H1 (cell line): Measurements from ENCODE around the gene TUBE1. TPM values are rescaled to one million over a fixed set of nuclear protein-coding genes. Genes with fewer than 3 reads are reported as not detected.

ENCODE experiments used
- CTCF ChIA-PET: fragments of 300-600 bp; sonication (Branson Sonifier 250); formaldehyde crosslinking; loops from one replicate; lab custom pipeline; 2021; ENCODE audit not compliant: partially characterized antibody; lab: Charles Lee
- POLR2A ChIA-PET: fragments of 300-600 bp; sonication (Branson Sonifier 250); formaldehyde crosslinking; loops from one replicate; lab custom pipeline; 2021; ENCODE audit warnings: inconsistent platforms; ENCODE audit not compliant: partially characterized antibody; lab: Charles Lee
- DNase-seq, 2 experiments: peaks; one replicate each; pipeline versions ENCODE4 v3.0.0 to v3.0.0-alpha.2; 2010 to 2022; ENCODE audit warnings: low spot score in 2 of 2, low read depth in 1 of 2, mixed read lengths in 1 of 2
- FAIRE-seq: peaks from 2 replicates; lab custom pipeline; 2011; peaks lifted over from hg19 to GRCh38; lab: Jason Lieb, UNC
- H2AFZ ChIP-seq: 2 replicates; pipeline ENCODE4 v1.8.1; 2012; ENCODE audit warnings: low read length, inconsistent platforms
- H2AK5ac ChIP-seq: 2 replicates; pipeline ENCODE4 v1.6.1; 2013; ENCODE audit warnings: low read depth, low read length
- H2BK120ac ChIP-seq: replicated peaks from 2 replicates; pipeline ENCODE3; 2013; ENCODE audit warnings: low read depth, low read length, inconsistent platforms
- H2BK12ac ChIP-seq: 2 replicates; pipeline ENCODE4 v1.6.1; 2013; ENCODE audit warnings: low read depth, low read length
- H2BK15ac ChIP-seq: 2 replicates; pipeline ENCODE4 v1.6.1; 2013; ENCODE audit warnings: low read length
- H2BK20ac ChIP-seq: 2 replicates; pipeline ENCODE4 v1.6.1; 2013; ENCODE audit warnings: low read length
- H2BK5ac ChIP-seq: 2 replicates; pipeline ENCODE4 v1.6.1; 2013; ENCODE audit warnings: low read depth, low read length
- H3K14ac ChIP-seq: 2 replicates; pipeline ENCODE4 v1.6.1; 2013; ENCODE audit warnings: inconsistent platforms; ENCODE audit not compliant: insufficient read length
- H3K18ac ChIP-seq: 2 replicates; pipeline ENCODE4 v1.6.1; 2013; ENCODE audit warnings: low read length; ENCODE audit errors: extremely low read depth
- H3K23ac ChIP-seq: 2 replicates; pipeline ENCODE4 v1.6.1; 2013; ENCODE audit warnings: inconsistent platforms; ENCODE audit not compliant: insufficient read length
- H3K23me2 ChIP-seq: 2 replicates; pipeline ENCODE4 v1.6.1; 2013; ENCODE audit warnings: low read depth, low read length
- H3K27ac ChIP-seq: 2 replicates; pipeline ENCODE4 v1.6.1; 2011; ENCODE audit warnings: low read depth, low read length, inconsistent platforms
- H3K27me3 ChIP-seq, 4 experiments: replicated peaks in 1 of 4; 1 replicate in 1 of 4; 2 replicates in 3 of 4; pipeline versions ENCODE4 v1.6.1 to v1.8.1; 2011 to 2013; ENCODE audit warnings: low read length in 3 of 4, mild to moderate bottlenecking in 3 of 4, inconsistent platforms in 2 of 4, mixed read lengths in 2 of 4, moderate library complexity in 1 of 4; ENCODE audit not compliant: control insufficient read depth in 3 of 4, insufficient read depth in 3 of 4; ENCODE audit errors: extremely low read depth in 1 of 4
- H3K36me3 ChIP-seq, 4 experiments: 2 replicates each; pipeline versions ENCODE4 v1.6.1 to v1.8.1; 2011 to 2013; ENCODE audit warnings: mild to moderate bottlenecking in 4 of 4, low read length in 3 of 4, moderate library complexity in 2 of 4, control low read depth in 1 of 4, inconsistent platforms in 1 of 4; ENCODE audit not compliant: insufficient read depth in 4 of 4, control insufficient read depth in 2 of 4
- H3K4ac ChIP-seq: replicated peaks from 2 replicates; pipeline ENCODE3; 2013; ENCODE audit warnings: low read length, low read depth, mixed read lengths, inconsistent platforms; ENCODE audit not compliant: insufficient read length
- H3K4me1 ChIP-seq, 4 experiments: replicated peaks in 1 of 4; 1 replicate in 1 of 4; 2 replicates in 3 of 4; pipeline versions ENCODE4 v1.6.1 to v1.8.1; 2011 to 2013; ENCODE audit warnings: low read length in 3 of 4, inconsistent platforms in 2 of 4, mixed read lengths in 1 of 4; ENCODE audit not compliant: insufficient read depth in 4 of 4, control insufficient read depth in 3 of 4
- H3K4me2 ChIP-seq, 2 experiments: 2 replicates each; pipeline versions ENCODE4 v1.6.1 to v1.8.1; 2011 to 2013; ENCODE audit warnings: low read depth in 2 of 2, low read length in 2 of 2, control low read depth in 1 of 2, inconsistent platforms in 1 of 2, mild to moderate bottlenecking in 1 of 2; ENCODE audit not compliant: insufficient read depth in 1 of 2
- H3K4me3 ChIP-seq, 4 experiments: fragments of 200-600, 300-600 bp in 1 of 4; sonication (generic), shearing (Covaris generic), sonication (Bioruptor Twin) in 1 of 4; 2 replicates each; pipeline versions ENCODE4 v1.5.1 to v1.8.1; 2011 to 2016; ENCODE audit warnings: low read length in 4 of 4, low read depth in 3 of 4, control low read depth in 2 of 4, inconsistent platforms in 2 of 4, mild to moderate bottlenecking in 2 of 4, mixed read lengths in 1 of 4, moderate library complexity in 1 of 4; ENCODE audit not compliant: insufficient read depth in 2 of 4; ENCODE audit errors: extremely low read depth in 1 of 4
- H3K56ac ChIP-seq: replicated peaks from 2 replicates; pipeline ENCODE3; 2013; ENCODE audit warnings: low read depth, mild to moderate bottlenecking, mixed read lengths, low read length, inconsistent platforms; ENCODE audit not compliant: insufficient read length
- H3K79me1 ChIP-seq: 2 replicates; pipeline ENCODE4 v1.6.1; 2013; ENCODE audit warnings: low read depth, low read length, control low read depth
- H3K79me2 ChIP-seq, 2 experiments: 2 replicates each; pipeline versions ENCODE4 v1.6.1 to v1.8.1; 2012 to 2013; ENCODE audit warnings: low read length in 2 of 2, mild to moderate bottlenecking in 2 of 2, inconsistent platforms in 1 of 2; ENCODE audit not compliant: insufficient read depth in 2 of 2, control insufficient read depth in 1 of 2
- H3K9ac ChIP-seq, 4 experiments: replicated peaks in 1 of 4; 1 replicate in 1 of 4; 2 replicates in 3 of 4; pipeline versions ENCODE4 v1.6.1 to v1.8.1; 2011 to 2013; ENCODE audit warnings: low read depth in 3 of 4, low read length in 3 of 4, control low read depth in 2 of 4, mild to moderate bottlenecking in 2 of 4, moderate library complexity in 2 of 4, inconsistent platforms in 1 of 4; ENCODE audit errors: extremely low read depth in 1 of 4
- H3K9me3 ChIP-seq, 2 experiments: 2 replicates each; pipeline versions ENCODE4 v1.6.1 to v1.8.1; 2012 to 2013; ENCODE audit warnings: mild to moderate bottlenecking in 2 of 2, moderate library complexity in 2 of 2, control low read depth in 1 of 2, inconsistent platforms in 1 of 2, low read depth in 1 of 2, low read length in 1 of 2, mixed read lengths in 1 of 2; ENCODE audit not compliant: insufficient read depth in 2 of 2
- H4K20me1 ChIP-seq, 2 experiments: replicated peaks in 1 of 2; 2 replicates each; pipeline versions ENCODE3 to v1.8.1; 2011 to 2013; ENCODE audit warnings: inconsistent platforms in 2 of 2, low read length in 2 of 2, mild to moderate bottlenecking in 1 of 2; ENCODE audit not compliant: insufficient read depth in 2 of 2, control insufficient read depth in 1 of 2
- H4K5ac ChIP-seq: 2 replicates; pipeline ENCODE4 v1.6.1; 2013; ENCODE audit warnings: low read length, low read depth, mixed read lengths, inconsistent platforms; ENCODE audit not compliant: insufficient read length
- H4K8ac ChIP-seq: 2 replicates; pipeline ENCODE4 v1.8.0; 2013; ENCODE audit warnings: mild to moderate bottlenecking, moderate library complexity, low read length, inconsistent platforms; ENCODE audit not compliant: insufficient read depth; ENCODE audit errors: extremely low read depth
- H4K91ac ChIP-seq: replicated peaks from 2 replicates; pipeline ENCODE3; 2013; ENCODE audit warnings: low read length, mixed read lengths, inconsistent platforms; ENCODE audit not compliant: insufficient read length
- EZH2 ChIP-seq: fragments of 200-600 bp; sonication (generic); IDR thresholded peaks from 2 replicates; pipeline ENCODE4 v1.7.1; 2012; ENCODE audit warnings: low read depth, mild to moderate bottlenecking, moderate library complexity, low read length, inconsistent platforms; ENCODE audit not compliant: severe bottlenecking
- POLR2A ChIP-seq, 2 experiments: IDR thresholded peaks; 1 replicate in 1 of 2; 2 replicates in 1 of 2; pipeline ENCODE4 v1.6.1; 2011; ENCODE audit warnings: low read depth in 2 of 2, low read length in 2 of 2, mild to moderate bottlenecking in 2 of 2; ENCODE audit errors: control extremely low read depth in 1 of 2
- POU5F1 ChIP-seq: IDR thresholded peaks from 2 replicates; pipeline ENCODE4 v1.6.1; 2011; ENCODE audit warnings: low read depth, mild to moderate bottlenecking, low read length, moderate library complexity
- WGBS, 2 experiments: shearing (Covaris generic) in 1 of 2; methylation state at CpG; one replicate each; pipeline versions ENCODE4 v1.1.6 to v1.1.7; 2013 to 2015; ENCODE audit warnings: low lambda C conversion rate in 2 of 2, mixed read lengths in 2 of 2, inconsistent platforms in 1 of 2, low coverage in 1 of 2, missing lambda C conversion rate in 1 of 2; ENCODE audit not compliant: insufficient replicate concordance in 2 of 2, insufficient coverage in 1 of 2, insufficient read length in 1 of 2; ENCODE audit errors: extremely low coverage in 1 of 2, missing lambda C conversion rate in 1 of 2; 5-methylcytosine and 5-hydroxymethylcytosine counted together
- polyA plus RNA-seq, 7 experiments: library from polyadenylated mRNA; depleted of rRNA in 3 of 7; stranded (reverse) in 5 of 7; unstranded in 2 of 7; fragments of >200 nt in 5 of 7; fragments of 200-250 nt in 2 of 7; gene quantifications; 1 replicate in 5 of 7; 2 replicates in 1 of 7; 4 replicates in 1 of 7; pipeline versions ENCODE4 v1.2.1 to v1.2.3, GENCODE V29; 2011 to 2013; ENCODE audit warnings: missing spikeins in 2 of 7, mixed read lengths in 2 of 7
- total RNA-seq: library from RNA; stranded (reverse); fragmentation: NEBNext Ultra II Directional; extraction: Animal tissue kit (Norgen Biotek cat#: 25700); gene quantifications from 2 replicates; pipeline ENCODE4 v1.2.1, GENCODE V29; 2021
- TF ChIP-seq, protein P1 (sequence below), 3 experiments: IDR thresholded peaks; 1 replicate in 2 of 3; 2 replicates in 1 of 3; pipeline versions ENCODE4 v1.5.1 to v1.6.1; 2011; ENCODE audit warnings: low read length in 3 of 3, mild to moderate bottlenecking in 3 of 3, inconsistent platforms in 2 of 3, low read depth in 1 of 3, moderate library complexity in 1 of 3; ENCODE audit not compliant: insufficient read depth in 1 of 3; ENCODE audit errors: control extremely low read depth in 1 of 3

The TUBE1 gene
- total and polyA plus RNA-seq, 2 of the 8 experiments (the other 6 are each of a cell fraction or from before 2014, with no cell fraction given) = 8.0 to 15.9 TPM

- no peak overlapping the region for H3K14ac ChIP-seq
- ChIA-PET CTCF (interaction anchor here (1.0 to 1.1 kb wide), 4 partner anchors 9 to 169 kb away, joined by 3 to 4 read pairs (median 4); no protein-coding TSS in a partner anchor), POLR2A (interaction anchor here (1.2 kb wide), 1 partner anchor 8 kb away, joined by 3 read pairs; no protein-coding TSS in a partner anchor)
- no peak overlapping the region for H3K27ac ChIP-seq
- no peak overlapping the region for H3K23ac ChIP-seq
- H4K91ac ChIP-seq = no peak overlapping the region
- no peaks in the 10 kb centered on the region for H3K9me3 ChIP-seq
- H3K79me2 ChIP-seq = no peaks in the 10 kb centered on the region
- no peak overlapping the region for H3K4me3 ChIP-seq
- H4K5ac ChIP-seq = no peak overlapping the region
- no peak overlapping the region for H3K56ac ChIP-seq
- H3K18ac ChIP-seq = no peak overlapping the region
- H2BK20ac ChIP-seq = no peak overlapping the region
- FAIRE-seq (no peak), DNase-seq (no peak)
- H3K27me3 ChIP-seq = no peaks in the 10 kb centered on the region
- no peak overlapping the region for H2BK15ac ChIP-seq
- H4K8ac ChIP-seq = no peak overlapping the region
- H3K9ac ChIP-seq = no peak overlapping the region
- no peaks in the 10 kb centered on the region for H3K4me1 ChIP-seq
- H3K23me2 ChIP-seq = no peaks in the 10 kb centered on the region
- no peak overlapping the region for H2BK5ac ChIP-seq
- H3K4me2 ChIP-seq = no peak overlapping the region
- H2AK5ac ChIP-seq = no peak overlapping the region
- no peak overlapping the region for H3K4ac ChIP-seq
- 95% methylated on average over 1 of the region's 1 CpG; no CpG with 5 or more reads in 1 of the 2 experiments for WGBS, 2 experiments
- no peaks in the 10 kb centered on the region for H3K79me1 ChIP-seq
- H2BK120ac ChIP-seq = no peak overlapping the region
- H2BK12ac ChIP-seq = no peak overlapping the region
- no peak overlapping the region for H2AFZ ChIP-seq
- no peaks in the 10 kb centered on the region for H3K36me3 ChIP-seq
- no peaks in the 10 kb centered on the region for H4K20me1 ChIP-seq
- TF ChIP-seq, protein P1, sequence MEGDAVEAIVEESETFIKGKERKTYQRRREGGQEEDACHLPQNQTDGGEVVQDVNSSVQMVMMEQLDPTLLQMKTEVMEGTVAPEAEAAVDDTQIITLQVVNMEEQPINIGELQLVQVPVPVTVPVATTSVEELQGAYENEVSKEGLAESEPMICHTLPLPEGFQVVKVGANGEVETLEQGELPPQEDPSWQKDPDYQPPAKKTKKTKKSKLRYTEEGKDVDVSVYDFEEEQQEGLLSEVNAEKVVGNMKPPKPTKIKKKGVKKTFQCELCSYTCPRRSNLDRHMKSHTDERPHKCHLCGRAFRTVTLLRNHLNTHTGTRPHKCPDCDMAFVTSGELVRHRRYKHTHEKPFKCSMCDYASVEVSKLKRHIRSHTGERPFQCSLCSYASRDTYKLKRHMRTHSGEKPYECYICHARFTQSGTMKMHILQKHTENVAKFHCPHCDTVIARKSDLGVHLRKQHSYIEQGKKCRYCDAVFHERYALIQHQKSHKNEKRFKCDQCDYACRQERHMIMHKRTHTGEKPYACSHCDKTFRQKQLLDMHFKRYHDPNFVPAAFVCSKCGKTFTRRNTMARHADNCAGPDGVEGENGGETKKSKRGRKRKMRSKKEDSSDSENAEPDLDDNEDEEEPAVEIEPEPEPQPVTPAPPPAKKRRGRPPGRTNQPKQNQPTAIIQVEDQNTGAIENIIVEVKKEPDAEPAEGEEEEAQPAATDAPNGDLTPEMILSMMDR (IDR thresholded peaks at IDR 0.05; ENCODE audit: control extremely low read depth in 1 of 3, insufficient read depth in 1 of 3, low read depth in 1 of 3, low read length in 3 of 3) = peak in 2 of 3 experiments; percentile 17 to 33; a peak in 2 of 4 replicates
- TF ChIP-seq POLR2A (IDR thresholded peaks at IDR 0.05; ENCODE audit: control extremely low read depth in 1 of 2, low read depth in 2 of 2, low read length in 2 of 2) (no peak), EZH2 (no peak), POU5F1 (no peak)
Measured at GRCh38 chr6:112116221-112116620, 28.9 kb upstream of the TUBE1 start.
